ENCODE data around the gene IKBKE. TPM values are rescaled to one million over a fixed set of nuclear protein-coding genes. Genes with fewer than 3 reads are reported as not detected.

Gene IKBKE
- total and polyA plus RNA-seq, 10 of the 15 experiments (the other 5 are each of a cell fraction or from before 2014, with no cell fraction given) = 12.8 to 35.1 (median 23.1) TPM

DNA sequence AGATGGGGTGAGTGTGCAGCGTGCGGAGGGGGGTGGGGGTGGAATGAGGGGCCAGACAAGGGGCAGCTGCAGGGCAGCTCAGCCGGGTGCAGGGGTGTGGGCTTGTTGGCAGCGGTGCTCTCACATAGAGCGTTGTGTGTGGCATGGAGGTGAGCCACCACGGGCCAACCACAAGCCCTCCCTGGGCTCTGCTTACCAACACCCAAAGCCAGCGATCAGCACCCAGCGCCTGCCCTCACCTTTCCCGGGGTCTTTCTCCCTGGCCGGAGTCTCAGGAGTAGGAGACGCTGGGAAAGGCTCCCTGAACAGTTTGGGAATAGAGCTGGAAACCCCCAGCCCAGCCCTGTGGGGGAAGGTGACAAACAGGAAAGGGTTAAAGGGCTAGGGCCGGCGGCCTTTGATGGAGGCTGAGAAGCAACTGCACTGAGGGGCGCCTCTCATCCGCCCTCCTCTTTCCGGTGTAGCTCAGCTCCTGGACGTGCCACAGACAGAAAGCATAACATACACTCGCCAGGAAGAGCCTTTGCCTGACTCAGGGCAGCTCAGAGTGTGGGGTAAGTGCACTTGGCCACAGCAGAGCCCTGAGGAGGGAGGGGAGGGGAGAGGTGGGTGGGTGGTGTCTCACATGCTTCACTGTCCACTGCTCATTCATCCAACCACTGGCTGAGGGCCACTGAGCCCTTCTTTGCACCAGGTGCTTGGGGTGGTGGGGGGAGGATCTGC, 577 bp downstream of the IKBKE start (continued):
- 0 out of 2 replicates have a peak, but pooled peaks have one; percentile 0 for TF ChIP-seq EED (IDR thresholded peaks at IDR 0.05; ENCODE audit: low read depth)
- TF ChIP-seq PAX5 (IDR thresholded peaks at IDR 0.05; ENCODE audit: borderline replicate concordance, low read depth, low read length) = peak; percentile 16; the same call in 1 of the 2 replicates
- TF ChIP-seq ZNF207 (IDR thresholded peaks at IDR 0.05; ENCODE audit: borderline replicate concordance) = no peak
- TF ChIP-seq TAF1 (IDR thresholded peaks at IDR 0.05; ENCODE audit: borderline replicate concordance, low read depth, low read length) = peak; percentile 22; the same call in 1 of the 2 replicates
- no peak for TF ChIP-seq STAT1 (conservative IDR thresholded peaks at IDR 0.05)
- no peak for TF ChIP-seq ESRRA (IDR thresholded peaks at IDR 0.05; ENCODE audit: low read length)
- TF ChIP-seq HDAC2 (IDR thresholded peaks at IDR 0.05) = no peak
- TF ChIP-seq, protein P1, sequence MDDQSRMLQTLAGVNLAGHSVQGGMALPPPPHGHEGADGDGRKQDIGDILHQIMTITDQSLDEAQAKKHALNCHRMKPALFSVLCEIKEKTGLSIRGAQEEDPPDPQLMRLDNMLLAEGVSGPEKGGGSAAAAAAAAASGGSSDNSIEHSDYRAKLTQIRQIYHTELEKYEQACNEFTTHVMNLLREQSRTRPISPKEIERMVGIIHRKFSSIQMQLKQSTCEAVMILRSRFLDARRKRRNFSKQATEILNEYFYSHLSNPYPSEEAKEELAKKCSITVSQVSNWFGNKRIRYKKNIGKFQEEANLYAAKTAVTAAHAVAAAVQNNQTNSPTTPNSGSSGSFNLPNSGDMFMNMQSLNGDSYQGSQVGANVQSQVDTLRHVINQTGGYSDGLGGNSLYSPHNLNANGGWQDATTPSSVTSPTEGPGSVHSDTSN (IDR thresholded peaks at IDR 0.05; ENCODE audit: insufficient replicate concordance, low read depth, low read length) = peak; percentile 5
- TF ChIP-seq CREB1 (IDR thresholded peaks at IDR 0.05; ENCODE audit: low read depth) = no peak
- TF ChIP-seq, protein P2, sequence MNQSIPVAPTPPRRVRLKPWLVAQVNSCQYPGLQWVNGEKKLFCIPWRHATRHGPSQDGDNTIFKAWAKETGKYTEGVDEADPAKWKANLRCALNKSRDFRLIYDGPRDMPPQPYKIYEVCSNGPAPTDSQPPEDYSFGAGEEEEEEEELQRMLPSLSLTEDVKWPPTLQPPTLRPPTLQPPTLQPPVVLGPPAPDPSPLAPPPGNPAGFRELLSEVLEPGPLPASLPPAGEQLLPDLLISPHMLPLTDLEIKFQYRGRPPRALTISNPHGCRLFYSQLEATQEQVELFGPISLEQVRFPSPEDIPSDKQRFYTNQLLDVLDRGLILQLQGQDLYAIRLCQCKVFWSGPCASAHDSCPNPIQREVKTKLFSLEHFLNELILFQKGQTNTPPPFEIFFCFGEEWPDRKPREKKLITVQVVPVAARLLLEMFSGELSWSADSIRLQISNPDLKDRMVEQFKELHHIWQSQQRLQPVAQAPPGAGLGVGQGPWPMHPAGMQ (IDR thresholded peaks at IDR 0.05; ENCODE audit: borderline replicate concordance) = no peak
- TF ChIP-seq ATF7 (IDR thresholded peaks at IDR 0.05; ENCODE audit: low read depth) = no peak
- no peak for TF ChIP-seq RAD51 (IDR thresholded peaks at IDR 0.05)
- no peak for TF ChIP-seq MXI1 (IDR thresholded peaks at IDR 0.05; ENCODE audit: low read depth, low read length)
- TF ChIP-seq, protein P3, sequence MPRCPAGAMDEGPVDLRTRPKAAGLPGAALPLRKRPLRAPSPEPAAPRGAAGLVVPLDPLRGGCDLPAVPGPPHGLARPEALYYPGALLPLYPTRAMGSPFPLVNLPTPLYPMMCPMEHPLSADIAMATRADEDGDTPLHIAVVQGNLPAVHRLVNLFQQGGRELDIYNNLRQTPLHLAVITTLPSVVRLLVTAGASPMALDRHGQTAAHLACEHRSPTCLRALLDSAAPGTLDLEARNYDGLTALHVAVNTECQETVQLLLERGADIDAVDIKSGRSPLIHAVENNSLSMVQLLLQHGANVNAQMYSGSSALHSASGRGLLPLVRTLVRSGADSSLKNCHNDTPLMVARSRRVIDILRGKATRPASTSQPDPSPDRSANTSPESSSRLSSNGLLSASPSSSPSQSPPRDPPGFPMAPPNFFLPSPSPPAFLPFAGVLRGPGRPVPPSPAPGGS (IDR thresholded peaks at IDR 0.05; ENCODE audit: borderline replicate concordance, insufficient read depth, low read depth, low read length, poor library complexity, severe bottlenecking) = no peak
- TF ChIP-seq CBX3 (IDR thresholded peaks at IDR 0.05; ENCODE audit: borderline replicate concordance, low read depth) = no peak
- TF ChIP-seq, protein P4, sequence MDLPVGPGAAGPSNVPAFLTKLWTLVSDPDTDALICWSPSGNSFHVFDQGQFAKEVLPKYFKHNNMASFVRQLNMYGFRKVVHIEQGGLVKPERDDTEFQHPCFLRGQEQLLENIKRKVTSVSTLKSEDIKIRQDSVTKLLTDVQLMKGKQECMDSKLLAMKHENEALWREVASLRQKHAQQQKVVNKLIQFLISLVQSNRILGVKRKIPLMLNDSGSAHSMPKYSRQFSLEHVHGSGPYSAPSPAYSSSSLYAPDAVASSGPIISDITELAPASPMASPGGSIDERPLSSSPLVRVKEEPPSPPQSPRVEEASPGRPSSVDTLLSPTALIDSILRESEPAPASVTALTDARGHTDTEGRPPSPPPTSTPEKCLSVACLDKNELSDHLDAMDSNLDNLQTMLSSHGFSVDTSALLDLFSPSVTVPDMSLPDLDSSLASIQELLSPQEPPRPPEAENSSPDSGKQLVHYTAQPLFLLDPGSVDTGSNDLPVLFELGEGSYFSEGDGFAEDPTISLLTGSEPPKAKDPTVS (IDR thresholded peaks at IDR 0.05; ENCODE audit: low read depth, low read length) = no peak
- TF ChIP-seq SUZ12 (IDR thresholded peaks at IDR 0.05; ENCODE audit: unreplicated experiment) = no peak
- TF ChIP-seq, protein P5, sequence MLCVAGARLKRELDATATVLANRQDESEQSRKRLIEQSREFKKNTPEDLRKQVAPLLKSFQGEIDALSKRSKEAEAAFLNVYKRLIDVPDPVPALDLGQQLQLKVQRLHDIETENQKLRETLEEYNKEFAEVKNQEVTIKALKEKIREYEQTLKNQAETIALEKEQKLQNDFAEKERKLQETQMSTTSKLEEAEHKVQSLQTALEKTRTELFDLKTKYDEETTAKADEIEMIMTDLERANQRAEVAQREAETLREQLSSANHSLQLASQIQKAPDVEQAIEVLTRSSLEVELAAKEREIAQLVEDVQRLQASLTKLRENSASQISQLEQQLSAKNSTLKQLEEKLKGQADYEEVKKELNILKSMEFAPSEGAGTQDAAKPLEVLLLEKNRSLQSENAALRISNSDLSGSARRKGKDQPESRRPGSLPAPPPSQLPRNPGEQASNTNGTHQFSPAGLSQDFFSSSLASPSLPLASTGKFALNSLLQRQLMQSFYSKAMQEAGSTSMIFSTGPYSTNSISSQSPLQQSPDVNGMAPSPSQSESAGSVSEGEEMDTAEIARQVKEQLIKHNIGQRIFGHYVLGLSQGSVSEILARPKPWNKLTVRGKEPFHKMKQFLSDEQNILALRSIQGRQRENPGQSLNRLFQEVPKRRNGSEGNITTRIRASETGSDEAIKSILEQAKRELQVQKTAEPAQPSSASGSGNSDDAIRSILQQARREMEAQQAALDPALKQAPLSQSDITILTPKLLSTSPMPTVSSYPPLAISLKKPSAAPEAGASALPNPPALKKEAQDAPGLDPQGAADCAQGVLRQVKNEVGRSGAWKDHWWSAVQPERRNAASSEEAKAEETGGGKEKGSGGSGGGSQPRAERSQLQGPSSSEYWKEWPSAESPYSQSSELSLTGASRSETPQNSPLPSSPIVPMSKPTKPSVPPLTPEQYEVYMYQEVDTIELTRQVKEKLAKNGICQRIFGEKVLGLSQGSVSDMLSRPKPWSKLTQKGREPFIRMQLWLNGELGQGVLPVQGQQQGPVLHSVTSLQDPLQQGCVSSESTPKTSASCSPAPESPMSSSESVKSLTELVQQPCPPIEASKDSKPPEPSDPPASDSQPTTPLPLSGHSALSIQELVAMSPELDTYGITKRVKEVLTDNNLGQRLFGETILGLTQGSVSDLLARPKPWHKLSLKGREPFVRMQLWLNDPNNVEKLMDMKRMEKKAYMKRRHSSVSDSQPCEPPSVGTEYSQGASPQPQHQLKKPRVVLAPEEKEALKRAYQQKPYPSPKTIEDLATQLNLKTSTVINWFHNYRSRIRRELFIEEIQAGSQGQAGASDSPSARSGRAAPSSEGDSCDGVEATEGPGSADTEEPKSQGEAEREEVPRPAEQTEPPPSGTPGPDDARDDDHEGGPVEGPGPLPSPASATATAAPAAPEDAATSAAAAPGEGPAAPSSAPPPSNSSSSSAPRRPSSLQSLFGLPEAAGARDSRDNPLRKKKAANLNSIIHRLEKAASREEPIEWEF (IDR thresholded peaks at IDR 0.05; ENCODE audit: insufficient replicate concordance, low read depth, low read length) = no peak
- TF ChIP-seq SP1 (IDR thresholded peaks at IDR 0.05; ENCODE audit: low read depth, low read length) = no peak

Measured in GM12878 (cell line).